HCT116 (cell line): Measurements from ENCODE around the gene ZNG1B. TPM values are rescaled to one million over a fixed set of nuclear protein-coding genes. Genes with fewer than 3 reads are reported as not detected.
"Not testable (repeated sequence)": the region's sequence is repeated elsewhere in the genome, so short reads cannot be mapped to it uniquely, and the experiment has no call there.

Experiments
- ATAC-seq: fragments of 200-7000 bp; cut with Tn5 transposase; 2 replicates; pipeline ENCODE4 v1.9.1; 2020; ENCODE audit warnings: mild to moderate bottlenecking, moderate library complexity
- BruUV-seq: library from RNA; stranded (reverse); fragments of 400-500 nt; replicated peaks from 2 replicates; lab custom pipeline; 2021; lab: Mats Ljungman, UMichigan
- CTCF ChIA-PET: fragments of 300-600 bp; sonication (Branson Sonifier 250); formaldehyde crosslinking; loops from one replicate; lab custom pipeline; 2021; ENCODE audit warnings: antibody characterized with exemption; lab: Charles Lee
- POLR2A ChIA-PET: fragments of 300-600, 350-600 bp; sonication (Branson Sonifier 250); formaldehyde crosslinking; loops from one replicate; lab custom pipeline; 2021; ENCODE audit warnings: antibody characterized with exemption; lab: Charles Lee
- RAD21 ChIA-PET, 2 experiments: fragments of 300-600 bp; sonication (Branson Sonifier 250); formaldehyde crosslinking; loops; one replicate each; lab custom pipeline; 2023; ENCODE audit warnings: low total read pairs in 2 of 2; ENCODE audit not compliant: uncharacterized antibody in 2 of 2, unreplicated experiment in 2 of 2, low non-redundant PET in 1 of 2; lab: Charles Lee
- DNase-seq: peaks from one replicate; pipeline ENCODE4 v3.0.0-alpha.2; 2010; ENCODE audit warnings: low read depth, low spot score
- H2AFZ ChIP-seq: fragments of 200-600 bp; shearing (Covaris generic), sonication (generic); 2 replicates; pipeline ENCODE4 v1.6.1; 2017; ENCODE audit warnings: low read depth, mixed run types, mixed read lengths, antibody characterized with exemption, low read length; ENCODE audit not compliant: poor library complexity, severe bottlenecking
- H3K27ac ChIP-seq: 2 replicates; pipeline ENCODE4 v1.5.1; 2012; ENCODE audit warnings: low read depth, low read length
- H3K27me3 ChIP-seq: fragments of 200-600 bp; sonication (generic); 2 replicates; pipeline ENCODE4 v1.6.1; 2016; ENCODE audit warnings: mixed run types, low read length, mixed read lengths; ENCODE audit not compliant: insufficient read depth
- H3K36me3 ChIP-seq, 2 experiments: fragments of 200-500 bp in 1 of 2; fragments of 200-600 bp in 1 of 2; sonication (Bioruptor generic) in 1 of 2; sonication (generic) in 1 of 2; 2 replicates each; pipeline versions ENCODE4 v1.5.1 to v1.6.1; 2014 to 2016; ENCODE audit warnings: low read length in 2 of 2, inconsistent platforms in 1 of 2, mixed read lengths in 1 of 2, mixed run types in 1 of 2; ENCODE audit not compliant: insufficient read depth in 2 of 2, control insufficient read depth in 1 of 2
- H3K4me1 ChIP-seq, 2 experiments: fragments of 200-600 bp in 1 of 2; sonication (generic) in 1 of 2; 2 replicates each; pipeline versions ENCODE4 v1.5.1 to v1.6.1; 2012 to 2017; ENCODE audit warnings: low read length in 2 of 2, inconsistent platforms in 1 of 2, mild to moderate bottlenecking in 1 of 2, mixed read lengths in 1 of 2, mixed run types in 1 of 2, moderate library complexity in 1 of 2; ENCODE audit not compliant: insufficient read depth in 2 of 2, control insufficient read depth in 1 of 2
- H3K4me2 ChIP-seq: fragments of 200-600 bp; sonication (generic); 2 replicates; pipeline ENCODE4 v1.6.1; 2017; ENCODE audit warnings: mixed run types, low read length, mixed read lengths
- H3K4me3 ChIP-seq, 2 experiments: fragments of 200-600 bp in 1 of 2; sonication (generic) in 1 of 2; replicated peaks in 1 of 2; 2 replicates each; pipeline ENCODE4 v1.5.1; 2011 to 2016; ENCODE audit warnings: low read length in 2 of 2, control low read depth in 1 of 2, low read depth in 1 of 2, mild to moderate bottlenecking in 1 of 2, mixed read lengths in 1 of 2, mixed run types in 1 of 2
- H3K79me2 ChIP-seq: fragments of 200-600 bp; sonication (generic); 2 replicates; pipeline ENCODE4 v1.6.1; 2017; ENCODE audit warnings: mild to moderate bottlenecking, mixed run types, low read length, moderate library complexity, mixed read lengths; ENCODE audit not compliant: insufficient read depth
- H3K9ac ChIP-seq: fragments of 200-600 bp; sonication (generic); 2 replicates; pipeline ENCODE4 v1.6.1; 2016; ENCODE audit warnings: low read length, mixed read lengths
- H3K9me2 ChIP-seq: fragments of 200-600 bp; sonication (generic), shearing (Covaris generic); 2 replicates; pipeline ENCODE4 v1.6.1; 2017; ENCODE audit warnings: mixed run types, mild to moderate bottlenecking, moderate library complexity; ENCODE audit not compliant: insufficient read depth
- H3K9me3 ChIP-seq, 2 experiments: fragments of 200-500 bp in 1 of 2; fragments of 200-600 bp in 1 of 2; sonication (Bioruptor generic) in 1 of 2; sonication (generic) in 1 of 2; 2 replicates each; pipeline ENCODE4 v1.6.1; 2014 to 2017; ENCODE audit warnings: low read length in 2 of 2, mixed read lengths in 2 of 2, inconsistent platforms in 1 of 2, low read depth in 1 of 2, mild to moderate bottlenecking in 1 of 2, mixed run types in 1 of 2, moderate library complexity in 1 of 2; ENCODE audit not compliant: control insufficient read depth in 1 of 2, insufficient read depth in 1 of 2
- H4K20me1 ChIP-seq: fragments of 200-600 bp; sonication (generic), shearing (Covaris generic); 2 replicates; pipeline ENCODE4 v1.6.1; 2017; ENCODE audit warnings: mixed run types, mild to moderate bottlenecking, moderate library complexity; ENCODE audit not compliant: insufficient read depth
- intact Hi-C: fragments of 100-400 bp; cut with micrococcal nuclease; formaldehyde crosslinking; loops from 2 replicates; pipeline ENCODE4 v1.10.0; 2022
- total RNA-seq: library from RNA; stranded (reverse); gene quantifications from one replicate; pipeline ENCODE4 v1.2.1, GENCODE V29; 2021; ENCODE audit not compliant: unreplicated experiment

Gene ZNG1B
- total RNA-seq, 1 experiment from 2014 or later, result 39.9 TPM

DNA sequence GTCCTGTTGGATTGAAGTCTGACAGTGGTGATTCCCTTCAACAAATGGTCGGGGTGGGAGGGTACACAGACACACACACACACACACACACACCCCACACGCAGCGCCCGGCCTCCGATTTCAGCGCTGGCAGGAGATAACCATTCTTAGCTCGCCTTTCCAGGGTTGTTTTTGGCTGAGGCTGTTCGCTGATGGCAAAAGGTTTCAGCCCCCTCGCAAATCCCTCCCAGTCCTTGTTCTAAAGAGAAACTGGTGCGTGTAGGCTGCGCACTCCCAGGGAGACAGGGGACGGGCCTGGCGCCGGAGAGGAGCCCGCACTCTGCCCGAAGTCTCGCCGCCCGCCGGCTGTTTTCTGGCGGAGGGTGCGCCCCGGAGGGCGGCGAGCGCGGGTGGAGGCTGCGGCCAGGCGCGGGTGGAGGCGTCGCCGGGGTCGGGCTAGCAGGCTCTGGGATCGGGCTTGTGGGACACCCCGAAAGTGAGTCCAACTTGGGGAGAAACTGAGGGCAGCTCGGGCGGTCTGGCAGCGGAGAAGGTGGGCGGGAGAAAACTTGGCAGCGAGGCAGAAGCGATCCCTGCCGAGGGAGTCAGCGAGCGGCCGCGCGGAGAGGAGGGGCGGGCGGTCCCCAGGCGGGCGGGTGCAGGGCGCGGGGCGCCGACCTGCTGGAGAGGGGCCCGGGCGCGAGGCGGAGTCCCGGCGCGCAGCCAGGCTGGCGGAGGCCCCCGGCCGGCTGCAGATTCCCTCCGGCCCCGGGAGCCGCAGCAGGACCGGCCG is 103.9 kb downstream of the ZNG1B start:
- RAD21 ChIA-PET, intact Hi-C loops, H3K36me3 ChIP-seq, ATAC-seq, H3K4me3 ChIP-seq, POLR2A ChIA-PET, H3K9me3 ChIP-seq, H3K27ac ChIP-seq, H3K4me2 ChIP-seq, H4K20me1 ChIP-seq, DNase-seq, BruUV-seq, H3K79me2 ChIP-seq, H3K27me3 ChIP-seq, H3K9me2 ChIP-seq, H3K9ac ChIP-seq, H2AFZ ChIP-seq, CTCF ChIA-PET, H3K4me1 ChIP-seq: not testable (repeated sequence)

DNA sequence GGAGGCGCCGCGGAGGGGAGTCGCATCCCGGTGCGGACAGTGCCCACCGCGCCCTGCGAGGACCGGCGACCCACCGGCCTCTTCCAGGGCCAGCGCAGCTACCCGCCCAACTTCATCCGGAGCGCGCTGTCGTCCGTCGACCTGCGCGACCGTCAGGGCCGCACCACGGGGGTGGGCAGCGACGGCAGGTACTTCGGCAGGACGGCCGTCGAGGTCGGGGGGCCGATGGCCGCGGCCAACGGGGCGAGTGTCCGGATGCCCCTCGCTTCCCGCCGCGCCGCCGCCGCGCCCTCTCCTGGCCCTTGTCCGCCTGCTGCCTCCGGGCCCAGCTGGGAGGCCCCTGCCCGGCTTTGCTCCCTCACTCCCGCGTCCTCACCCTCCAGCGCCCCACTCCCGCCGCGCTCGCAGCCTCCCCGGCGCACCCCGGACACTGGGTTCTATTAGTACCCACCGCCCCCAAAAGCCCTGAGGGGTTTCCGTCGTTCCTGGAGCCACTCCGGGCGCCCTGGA is 104.5 kb downstream of the ZNG1B start:
- H3K9me2 ChIP-seq, H4K20me1 ChIP-seq, H3K9ac ChIP-seq, CTCF ChIA-PET, H3K9me3 ChIP-seq, POLR2A ChIA-PET, DNase-seq, BruUV-seq, H3K27me3 ChIP-seq, ATAC-seq, H2AFZ ChIP-seq, H3K4me2 ChIP-seq, H3K4me3 ChIP-seq, H3K4me1 ChIP-seq, intact Hi-C loops, H3K36me3 ChIP-seq, RAD21 ChIA-PET, H3K27ac ChIP-seq, H3K79me2 ChIP-seq: not testable (repeated sequence)

DNA sequence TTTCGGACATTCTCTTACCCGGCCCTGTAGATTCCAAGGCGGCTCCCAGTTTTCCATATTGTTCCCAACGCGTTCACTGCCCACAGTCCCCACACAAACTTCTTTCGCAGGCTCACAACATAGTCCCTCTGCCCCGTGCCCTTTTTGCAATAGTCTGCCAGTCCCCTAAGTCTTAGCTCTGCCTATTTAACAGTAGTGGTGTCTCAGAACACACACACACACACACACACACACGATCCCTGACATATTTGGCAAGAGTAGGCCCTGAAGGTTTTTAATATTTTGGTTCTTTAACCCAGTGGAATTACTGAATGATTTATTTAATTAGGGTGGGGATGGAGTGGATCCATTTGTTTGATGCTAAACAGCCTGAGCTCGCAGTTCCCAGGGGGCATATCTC is 105.0 kb downstream of the ZNG1B start:
- H3K4me3 ChIP-seq, H3K36me3 ChIP-seq, CTCF ChIA-PET, H2AFZ ChIP-seq, intact Hi-C loops, H3K79me2 ChIP-seq, H3K27me3 ChIP-seq, H3K4me2 ChIP-seq, H3K27ac ChIP-seq, H3K9me3 ChIP-seq, H3K4me1 ChIP-seq, H3K9ac ChIP-seq, ATAC-seq, DNase-seq, H4K20me1 ChIP-seq, BruUV-seq, POLR2A ChIA-PET, H3K9me2 ChIP-seq, RAD21 ChIA-PET: not testable (repeated sequence)

Other genes with a start within 250 kb of the ZNG1B start
- gene PAX8, start 158.8 kb upstream of the ZNG1B start, total RNA-seq, result 4.4 TPM
- gene FOXD4L1, start 61.0 kb downstream of the ZNG1B start, total RNA-seq, result 0.64 TPM
- 14.3 TPM for gene RABL2A, start 189.6 kb downstream of the ZNG1B start, total RNA-seq